HG02623 (cell line): ENCODE measurements around the gene UNKL.

Source experiments
- ATAC-seq: cut with Tn5 transposase; IDR thresholded peaks from one replicate; pipeline ENCODE4 v1.9.1; 2021; ENCODE audit warnings: moderate library complexity; ENCODE audit not compliant: unreplicated experiment

UNKL gene

GRCh38 chr16:1414532-1415260 lies at the start of gene UNKL:
Gene UNKL, minus strand, starts transcription at chr16:1414704. Its CDS starts 13 bp downstream, at chr16:1414691.
- peak; percentile 50 for ATAC-seq

- no peak for ATAC-seq
Observed at GRCh38 chr16:1461146-1461545, 46.6 kb upstream of the UNKL start.

GRCh38 chr16:1460602-1461138 lies 46.2 kb upstream of the UNKL start:
- no peak for ATAC-seq

GRCh38 chr16:1459967-1460366 lies 45.5 kb upstream of the UNKL start:
- no peak for ATAC-seq

- no peak for ATAC-seq
Observed at GRCh38 chr16:1458977-1459341, 44.5 kb upstream of the UNKL start.

- ATAC-seq = no peak
Observed at GRCh38 chr16:1458336-1458976, 44.0 kb upstream of the UNKL start.

GRCh38 chr16:1457489-1458245 lies 43.2 kb upstream of the UNKL start:
- no peak for ATAC-seq

GRCh38 chr16:1456951-1457350 lies 42.4 kb upstream of the UNKL start:
- ATAC-seq = no peak

- no peak for ATAC-seq
Observed at GRCh38 chr16:1455190-1456171, 41.0 kb upstream of the UNKL start.

GRCh38 chr16:1454561-1454960 lies 40.1 kb upstream of the UNKL start:
- no peak for ATAC-seq

- ATAC-seq = no peak
Observed at GRCh38 chr16:1453316-1453715, 38.8 kb upstream of the UNKL start.

GRCh38 chr16:1452530-1452929 lies 38.0 kb upstream of the UNKL start:
- ATAC-seq = no peak

- ATAC-seq = no peak
Observed at GRCh38 chr16:1451702-1452392, 37.3 kb upstream of the UNKL start.

GRCh38 chr16:1450841-1451240 lies 36.3 kb upstream of the UNKL start:
- no peak for ATAC-seq

GRCh38 chr16:1450218-1450617 lies 35.7 kb upstream of the UNKL start:
- no peak for ATAC-seq

- no peak for ATAC-seq
Observed at GRCh38 chr16:1449201-1449788, 34.8 kb upstream of the UNKL start.

GRCh38 chr16:1448536-1449116 lies 34.1 kb upstream of the UNKL start:
- ATAC-seq = no peak

- ATAC-seq = no peak
Observed at GRCh38 chr16:1447965-1448364, 33.5 kb upstream of the UNKL start.
